Measurements from ENCODE around the gene BCOR. TPM values are rescaled to one million over a fixed set of nuclear protein-coding genes. Genes with fewer than 3 reads are reported as not detected.

BCOR gene
- total RNA-seq, 6 experiments from 2014 or later = 15.0 to 20.3 (median 18.3) TPM

DNA sequence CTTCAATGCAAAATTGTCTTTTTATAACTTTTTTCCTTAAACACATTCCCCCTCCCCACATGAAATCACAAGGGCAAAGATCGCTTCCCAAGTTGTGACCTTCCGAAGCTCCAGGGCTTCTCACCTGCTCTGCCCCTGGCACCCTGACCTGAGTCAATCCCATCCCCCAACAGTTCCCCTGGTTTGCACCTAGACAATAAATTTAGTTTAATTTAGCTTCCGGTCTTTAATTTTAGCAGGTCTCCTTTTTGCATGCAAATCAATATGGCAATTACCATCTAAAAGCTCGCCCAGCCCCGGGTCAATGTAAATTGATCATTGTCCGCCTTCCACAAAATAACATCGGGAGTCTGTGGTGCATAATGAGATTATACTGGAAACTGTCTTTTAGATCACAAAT, 6.8 kb downstream of the BCOR start:
- H3K27me3 Mint-ChIP-seq (ENCODE audit: insufficient read depth) = peaks cover 4% of the 10 kb centered on the region; the same call in 1 of the 2 replicates
- TF ChIP-seq CTCF (IDR thresholded peaks at IDR 0.05) = no peak
- peak overlapping the region; percentile 45; the same call in 1 of the 2 replicates for H3K4me3 Mint-ChIP-seq
- DNase-seq = no peak
- no peak overlapping the region for H3K27ac Mint-ChIP-seq
- no peaks in the 10 kb centered on the region for H3K9me3 Mint-ChIP-seq
- H3K4me1 Mint-ChIP-seq (ENCODE audit: low read depth) = peaks cover 57% of the 10 kb centered on the region
- H3K36me3 Mint-ChIP-seq (ENCODE audit: low read depth) = no peaks in the 10 kb centered on the region

GRCh38 chrX:40090050-40090804, 7.5 kb downstream of the BCOR start:
- Mint-ChIP-seq H3K9me3 (no peaks in the 10 kb centered on the region), H3K4me3 (peak overlapping the region; percentile 45; the same call in 1 of the 2 replicates), H3K36me3 (ENCODE audit: low read depth) (no peaks in the 10 kb centered on the region), H3K4me1 (ENCODE audit: low read depth) (peaks cover 64% of the 10 kb centered on the region), H3K27me3 (ENCODE audit: insufficient read depth) (peaks cover 4% of the 10 kb centered on the region; the same call in 1 of the 2 replicates), H3K27ac (no peak overlapping the region)
- TF ChIP-seq CTCF (IDR thresholded peaks at IDR 0.05) = no peak
- DNase-seq = no peak

DNA sequence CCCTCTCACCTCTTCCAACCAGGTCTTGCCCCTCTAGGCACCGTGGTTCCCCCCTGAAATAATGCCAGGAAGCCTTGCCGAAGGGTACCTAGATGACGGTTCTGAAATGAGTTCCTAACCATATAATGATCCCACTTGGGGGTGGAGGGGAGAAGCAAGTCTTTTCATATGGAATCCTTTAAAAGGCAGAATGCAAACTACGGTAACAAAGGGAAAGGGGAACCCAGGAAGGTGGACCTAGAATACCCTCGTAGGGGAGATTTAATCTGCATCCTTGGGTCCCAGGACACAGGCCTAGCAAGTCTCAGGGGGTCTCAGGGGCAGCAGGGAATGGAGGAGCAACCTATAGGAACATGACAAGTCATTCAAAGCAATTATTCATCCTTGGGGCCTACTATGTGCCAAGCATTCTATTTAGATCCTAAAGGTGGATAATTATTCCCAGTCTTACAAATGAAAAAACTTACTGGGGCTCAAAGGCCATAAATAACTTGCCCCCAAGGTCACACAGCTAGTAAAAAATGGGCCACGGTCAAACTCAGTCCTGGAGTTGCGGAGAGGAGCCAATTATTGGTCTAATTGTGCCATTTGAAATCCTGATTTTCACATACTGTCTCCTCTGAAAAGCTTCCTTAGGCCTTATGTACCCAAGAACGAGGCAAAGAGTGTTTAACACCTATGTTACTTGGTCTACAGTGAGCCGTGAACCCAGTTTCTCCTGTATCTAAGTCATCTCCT, 8.8 kb downstream of the BCOR start:
- no peak for TF ChIP-seq CTCF (IDR thresholded peaks at IDR 0.05)
- Mint-ChIP-seq H3K36me3 (ENCODE audit: low read depth) (no peaks in the 10 kb centered on the region), H3K27me3 (ENCODE audit: insufficient read depth) (peaks cover 4% of the 10 kb centered on the region; the same call in 1 of the 2 replicates), H3K27ac (no peak overlapping the region), H3K9me3 (no peaks in the 10 kb centered on the region), H3K4me3 (no peak overlapping the region), H3K4me1 (ENCODE audit: low read depth) (peaks cover 76% of the 10 kb centered on the region)
- DNase-seq = no peak

GRCh38 chrX:40088299-40088625, 9.5 kb downstream of the BCOR start:
- Mint-ChIP-seq H3K27ac (peak overlapping the region; percentile 61; the same call in 1 of the 2 replicates), H3K4me1 (ENCODE audit: low read depth) (peaks cover 70% of the 10 kb centered on the region), H3K36me3 (ENCODE audit: low read depth) (no peaks in the 10 kb centered on the region), H3K27me3 (ENCODE audit: insufficient read depth) (peaks cover 4% of the 10 kb centered on the region; the same call in 1 of the 2 replicates), H3K4me3 (no peak overlapping the region), H3K9me3 (no peaks in the 10 kb centered on the region)
- no peak for DNase-seq
- no peak for TF ChIP-seq CTCF (IDR thresholded peaks at IDR 0.05)

DNA sequence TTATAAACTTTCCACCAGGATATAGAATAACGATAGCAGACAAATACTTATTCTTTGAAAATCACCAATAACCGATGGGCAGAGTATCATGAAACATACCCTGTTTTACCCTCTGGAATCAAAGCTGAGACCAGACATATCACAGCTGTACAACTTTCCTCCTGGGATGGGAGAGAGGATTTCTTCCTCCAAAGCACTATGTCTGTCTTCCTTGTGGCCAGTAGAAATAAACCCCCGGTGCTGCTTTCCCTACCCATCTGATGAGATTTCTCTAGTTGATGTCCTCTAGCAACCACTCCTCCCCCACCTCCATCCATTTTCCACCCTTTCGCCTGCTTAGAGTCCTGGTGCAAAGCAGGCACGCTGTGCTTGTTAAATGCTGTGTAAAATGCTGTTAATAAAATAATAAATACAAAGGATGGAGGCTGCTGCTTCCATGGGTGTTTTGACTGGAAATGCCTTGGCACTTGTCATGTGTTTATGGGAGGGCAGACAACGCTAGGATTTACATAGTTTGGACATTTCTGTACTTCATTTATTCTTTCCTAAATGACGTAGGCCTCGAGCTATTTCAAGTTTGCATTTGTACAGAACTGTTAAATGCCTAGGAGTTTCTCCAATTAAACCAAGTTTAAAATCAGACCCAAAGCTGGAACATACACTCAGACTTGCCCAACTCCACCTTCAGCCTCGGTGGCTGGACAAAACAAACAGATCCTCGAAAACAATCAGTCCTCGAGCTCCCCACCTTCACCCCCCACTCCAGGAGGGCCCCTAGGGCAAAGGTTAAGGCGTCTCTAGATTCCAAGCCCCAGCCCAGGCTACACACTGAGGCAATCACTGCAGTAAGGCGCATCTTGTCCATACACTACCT, 10.1 kb downstream of the BCOR start:
- Mint-ChIP-seq H3K4me3 (no peak overlapping the region), H3K27me3 (ENCODE audit: insufficient read depth) (peaks cover 4% of the 10 kb centered on the region; the same call in 1 of the 2 replicates), H3K9me3 (no peaks in the 10 kb centered on the region), H3K4me1 (ENCODE audit: low read depth) (peaks cover 64% of the 10 kb centered on the region), H3K36me3 (ENCODE audit: low read depth) (no peaks in the 10 kb centered on the region), H3K27ac (peak overlapping the region; percentile 61; the same call in 1 of the 2 replicates)
- peak; percentile 45 for DNase-seq
- TF ChIP-seq CTCF (IDR thresholded peaks at IDR 0.05) = no peak

Data from HFFc6 (cell line).